AG04450 (cell line): ENCODE data around the gene MGAT4C. TPM values are rescaled to one million over a fixed set of nuclear protein-coding genes. Genes with fewer than 3 reads are reported as not detected.

Experiments
- CTCF ChIA-PET: fragments of 300-600, 350-600 bp; formaldehyde crosslinking; extraction: SDS; loops from one replicate; lab custom pipeline; 2022; ENCODE audit warnings: antibody characterized with exemption, inconsistent platforms; lab: Charles Lee
- POLR2A ChIA-PET: fragments of 350-600 bp; formaldehyde crosslinking; extraction: SDS; loops from one replicate; lab custom pipeline; 2021; ENCODE audit warnings: antibody characterized with exemption, inconsistent platforms; lab: Yijun Ruan, JAX
- DNase-seq: peaks from one replicate; pipeline ENCODE4 v3.0.0-alpha.2; 2011; ENCODE audit warnings: low read depth, low spot score
- H3K27ac ChIP-seq: one replicate; pipeline ENCODE4 v1.5.1; 2012; ENCODE audit warnings: low read depth, low read length, control low read depth
- H3K27me3 ChIP-seq: one replicate; pipeline ENCODE4 v1.6.0; 2012; ENCODE audit warnings: low read length; ENCODE audit not compliant: control insufficient read depth, insufficient read depth
- H3K4me3 ChIP-seq: 2 replicates; pipeline ENCODE4 v1.5.1; 2011; ENCODE audit warnings: mild to moderate bottlenecking, low read depth, low read length, control low read depth
- H3K9me3 ChIP-seq: 2 replicates; pipeline ENCODE4 v1.5.1; 2012; ENCODE audit warnings: low read length; ENCODE audit not compliant: control insufficient read depth, insufficient read depth
- CTCF ChIP-seq: IDR thresholded peaks from 2 replicates; pipeline ENCODE4 v1.5.1; 2011; ENCODE audit warnings: low read depth, low read length, control low read depth, inconsistent platforms
- polyA plus RNA-seq: library from polyadenylated mRNA; depleted of rRNA; stranded (reverse); fragments of >200 nt; gene quantifications from 2 replicates; pipeline ENCODE4 v1.2.3, GENCODE V29; 2011

The MGAT4C gene
- polyA plus RNA-seq, 1 experiment, result not detected

GRCh38 chr12:85971800-85972199 is 284.4 kb downstream of the MGAT4C start:
- Histone ChIP-seq H3K9me3 (no peaks in the 10 kb centered on the region), H3K4me3 (no peak overlapping the region), H3K27me3 (no peaks in the 10 kb centered on the region), H3K27ac (no peak overlapping the region)
- POLR2A ChIA-PET, result no interaction called here
- DNase-seq, result no peak
- TF ChIP-seq CTCF, result peak; percentile 38
- CTCF ChIA-PET, result interaction anchor here (0.6 to 1.1 kb wide), 3 partner anchors 20 to 943 kb away, joined by 4 to 10 read pairs (median 4); no protein-coding TSS in a partner anchor

DNA sequence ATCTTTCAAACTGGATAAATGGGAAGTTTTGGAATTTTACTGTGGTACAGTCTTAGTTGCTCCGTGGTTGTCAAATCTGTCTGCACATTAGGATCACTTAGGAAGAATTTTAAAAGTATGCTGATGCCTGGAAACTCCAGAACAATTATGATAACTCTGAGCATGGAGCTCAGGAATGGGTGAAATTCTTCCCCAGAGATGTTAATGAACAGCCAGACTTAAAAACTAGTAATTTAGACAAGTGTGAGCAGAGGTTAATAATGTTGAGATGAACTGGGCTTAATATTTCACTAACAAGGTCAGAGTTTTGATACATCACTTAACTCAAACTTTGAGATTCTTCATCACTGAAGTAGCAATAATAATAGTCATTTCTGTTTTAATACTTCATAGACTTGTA is 287.6 kb downstream of the MGAT4C start:
- ChIA-PET CTCF (no interaction called here), POLR2A (no interaction called here)
- no peak for TF ChIP-seq CTCF
- Histone ChIP-seq H3K27me3 (no peaks in the 10 kb centered on the region), H3K27ac (no peak overlapping the region), H3K4me3 (no peak overlapping the region), H3K9me3 (no peaks in the 10 kb centered on the region)
- DNase-seq, result no peak

DNA sequence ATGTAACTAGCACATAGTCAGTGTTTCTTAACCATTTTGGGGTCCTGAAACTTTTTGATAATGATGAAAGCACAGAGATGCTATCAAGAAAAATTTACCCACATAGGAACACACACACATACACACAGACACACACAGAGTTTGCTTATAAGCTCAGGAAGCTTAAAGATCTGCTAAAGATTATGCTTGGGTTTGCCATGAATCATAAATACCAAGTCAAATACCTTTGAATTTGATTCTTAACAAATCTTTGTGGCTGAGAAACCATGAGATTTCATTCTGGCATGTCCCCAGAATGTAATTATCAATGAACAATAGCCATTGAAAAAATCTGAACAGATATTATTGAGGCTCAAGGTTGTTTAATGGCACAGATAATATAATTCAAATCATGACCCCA is 292.9 kb downstream of the MGAT4C start:
- no peak for TF ChIP-seq CTCF
- DNase-seq, result no peak
- Histone ChIP-seq H3K4me3 (no peak overlapping the region), H3K27ac (no peak overlapping the region), H3K9me3 (no peaks in the 10 kb centered on the region), H3K27me3 (no peaks in the 10 kb centered on the region)
- CTCF ChIA-PET, result no interaction called here
- POLR2A ChIA-PET, result no interaction called here

DNA sequence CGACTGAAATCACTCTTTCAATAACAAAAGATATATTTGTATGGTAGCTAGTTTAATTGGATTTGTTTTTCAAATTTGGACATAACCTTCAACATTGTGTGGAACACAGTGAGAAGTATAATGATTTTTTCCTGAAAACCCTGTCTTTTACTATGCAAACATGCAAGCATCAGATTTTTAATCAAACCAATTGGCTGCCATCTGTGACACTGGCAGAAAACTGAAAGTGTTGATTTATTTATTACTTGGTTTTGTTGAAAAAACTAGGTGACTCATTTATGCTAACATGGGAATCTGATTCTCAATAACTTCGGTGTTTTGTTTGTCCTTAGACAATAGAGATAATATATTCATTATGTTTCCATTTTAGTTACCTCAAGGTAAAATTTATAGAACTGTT is 300.1 kb downstream of the MGAT4C start:
- ChIA-PET CTCF (no interaction called here), POLR2A (no interaction called here)
- no peak for DNase-seq
- no peaks in the 10 kb centered on the region for H3K9me3 ChIP-seq
- no peak overlapping the region for H3K27ac ChIP-seq
- no peak overlapping the region for H3K4me3 ChIP-seq
- H3K27me3 ChIP-seq, result no peaks in the 10 kb centered on the region
- no peak for TF ChIP-seq CTCF

GRCh38 chr12:85955127-85955526 is 301.1 kb downstream of the MGAT4C start:
- no peak for DNase-seq
- CTCF ChIA-PET, result no interaction called here

More at GRCh38 chr12:85955127-85955526, 301.1 kb downstream of the MGAT4C start:
- TF ChIP-seq CTCF, result 0 out of 2 replicates have a peak, but pooled peaks have one; percentile 25
- Histone ChIP-seq H3K27ac (no peak overlapping the region), H3K4me3 (no peak overlapping the region), H3K9me3 (no peaks in the 10 kb centered on the region), H3K27me3 (no peaks in the 10 kb centered on the region)
- POLR2A ChIA-PET, result no interaction called here
